K562 (cell line): ENCODE results near the gene EXTL1.

Source experiments
- CHCHD3 ChIP-seq: fragments of 250-450 bp; sonication (Bioruptor Pico); IDR thresholded peaks from 2 replicates; pipeline ENCODE4 v2.1.2; 2022; ENCODE audit warnings: mild to moderate bottlenecking
- GTF2F1 ChIP-seq: IDR thresholded peaks from 2 replicates; pipeline ENCODE4 v1.6.1; 2011; ENCODE audit warnings: low read depth, low read length, improper control_type of control experiment
- SIX5 ChIP-seq, 2 experiments: IDR thresholded peaks; 2 replicates each; pipeline ENCODE4 v1.6.1; 2011; ENCODE audit warnings: low read length in 2 of 2, borderline replicate concordance in 1 of 2, low read depth in 1 of 2, mild to moderate bottlenecking in 1 of 2, moderate library complexity in 1 of 2; ENCODE audit not compliant: insufficient read depth in 1 of 2

DNA sequence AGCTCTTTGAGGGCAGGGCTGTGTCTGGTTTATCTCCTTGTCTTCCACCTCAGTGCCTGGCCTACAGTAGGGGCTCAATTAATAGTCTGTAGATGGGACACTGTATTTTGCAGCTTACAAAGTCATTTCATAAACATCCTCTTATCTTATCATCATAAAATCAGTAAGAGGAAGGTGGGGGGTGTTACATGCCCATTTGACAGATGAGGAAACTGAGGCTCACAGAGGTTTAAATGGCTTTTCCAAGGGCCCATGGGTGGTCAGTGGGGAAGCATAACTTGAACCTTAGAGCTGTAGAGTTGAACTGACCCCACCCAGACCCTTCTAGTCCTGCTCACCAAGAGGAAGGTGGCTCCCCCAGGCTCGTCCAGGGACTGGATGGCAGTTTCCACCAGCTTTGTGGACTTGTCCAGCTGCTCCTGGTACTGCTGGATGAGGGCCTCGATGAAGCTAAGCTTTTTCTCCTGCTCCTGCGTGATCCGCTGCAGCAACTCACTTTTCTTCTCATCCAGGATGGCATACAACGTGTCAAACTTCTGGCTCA, 36.5 kb downstream of the EXTL1 start:
- TF ChIP-seq GTF2F1 = no peak
- TF ChIP-seq SIX5 (IDR thresholded peaks at IDR 0.05; ENCODE audit: borderline replicate concordance in 1 of 2, insufficient read depth in 1 of 2, low read depth in 1 of 2, low read length in 2 of 2) = no peak
- TF ChIP-seq CHCHD3 (CRISPR knock-in tag) = no peak
